Transverse colon (tissue), 4 donors: ENCODE data around the gene MID1. TPM values are rescaled to one million over a fixed set of nuclear protein-coding genes. Genes with fewer than 3 reads are reported as not detected.

Source experiments
- DNase-seq: peaks from one replicate; pipeline ENCODE4 v3.0.0-alpha.2; 2019
- H3K27ac ChIP-seq, 4 donors: fragments of 200-600 bp; sonication (generic); 2 replicates each; pipeline ENCODE4 v1.5.1; 2016 to 2018; ENCODE audit warnings: inconsistent platforms in 4 of 4
- H3K27me3 ChIP-seq: fragments of 200-600 bp; sonication (generic); 2 replicates; pipeline ENCODE4 v1.5.1; 2017; ENCODE audit warnings: inconsistent platforms
- H3K36me3 ChIP-seq, 4 donors: fragments of 200-600 bp; sonication (generic); 2 replicates each; pipeline ENCODE4 v1.5.1; 2017 to 2019; ENCODE audit warnings: inconsistent platforms in 4 of 4
- H3K4me1 ChIP-seq, 4 donors: fragments of 200-600 bp; sonication (generic); 2 replicates each; pipeline ENCODE4 v1.5.1; 2017 to 2020; ENCODE audit warnings: inconsistent platforms in 4 of 4
- H3K4me3 ChIP-seq, 4 donors: fragments of 200-600 bp; sonication (generic); 1 replicate in 1 of 4; 2 replicates in 3 of 4; pipeline versions ENCODE4 v1.5.1 to v1.6.1; 2017 to 2019; ENCODE audit warnings: inconsistent platforms in 4 of 4
- H3K9me3 ChIP-seq, 2 donors: fragments of 200-600 bp; sonication (generic); 2 replicates each; pipeline ENCODE4 v1.5.1; 2017 to 2019; ENCODE audit warnings: inconsistent platforms in 2 of 2
- EP300 ChIP-seq: sonication (generic); formaldehyde crosslinking; IDR thresholded peaks from one replicate; pipeline ENCODE4 v1.6.1; 2017; ENCODE audit warnings: antibody characterized with exemption, low read depth
- POLR2A ChIP-seq: fragments of 450-650 bp; IDR thresholded peaks from one replicate; pipeline ENCODE4 v1.6.1; 2016; ENCODE audit warnings: antibody characterized with exemption, mild to moderate bottlenecking, moderate library complexity
- POLR2AphosphoS5 ChIP-seq, 3 donors: sonication (generic); formaldehyde crosslinking; IDR thresholded peaks; one replicate each; pipeline ENCODE4 v1.6.1; 2016; ENCODE audit warnings: antibody characterized with exemption in 3 of 3
- WGBS, 2 donors: methylation state at CpG; one replicate each; pipeline ENCODE4 v1.1.5; 2018; ENCODE audit warnings: low coverage in 1 of 2; 5-methylcytosine and 5-hydroxymethylcytosine counted together
- in situ Hi-C, 4 donors: fragments of 200-750 bp; cut with MboI; loops; one replicate each; pipeline versions ENCODE4 v1.15.0 to v1.15.1; 2017; ENCODE audit warnings: low sequenced_read_pairs in 3 of 4, low pct_ligation_motif_present in 1 of 4, low pct_unique_long_range_greater_than_20kb in 1 of 4
- intact Hi-C: fragments of 100-400 bp; cut with DNase I; formaldehyde crosslinking; loops from one replicate; pipeline ENCODE4 v1.15.1; 2023; ENCODE audit warnings: low total_unique reads
- total RNA-seq, 4 donors: library from RNA; depleted of rRNA; stranded (reverse); fragments of >200 nt; gene quantifications; one replicate each; pipeline ENCODE4 v1.1.0, GENCODE V29; 2016
- TF ChIP-seq, protein P1 (sequence below), 5 experiments: fragments of 200-600 bp in 3 of 5; fragments of 450-650 bp in 2 of 5; sonication (generic) in 3 of 5; IDR thresholded peaks; 1 replicate in 2 of 5; 2 replicates in 3 of 5; pipeline ENCODE4 v1.5.1; 2016 to 2017; ENCODE audit warnings: antibody characterized with exemption in 5 of 5, inconsistent platforms in 3 of 5, mild to moderate bottlenecking in 2 of 5, moderate library complexity in 1 of 5

Gene MID1
- total RNA-seq, 4 donors from 2014 or later: 27.0 to 85.2 (median 37.7) TPM

- Histone ChIP-seq H3K9me3 (no peaks in the 10 kb centered on the region), H3K36me3 (no peaks in the 10 kb centered on the region), H3K4me1 (no peaks in the 10 kb centered on the region), H3K4me3 (no peak overlapping the region), H3K27ac (no peak overlapping the region), H3K27me3 (no peaks in the 10 kb centered on the region)
- intact Hi-C loops: no loop called here
- in situ Hi-C loops: no loop called here
- DNase-seq: no peak
- TF ChIP-seq EP300: no peak
- TF ChIP-seq POLR2AphosphoS5 (IDR thresholded peaks at IDR 0.05): no peak
- TF ChIP-seq POLR2A: no peak
- TF ChIP-seq, protein P1, sequence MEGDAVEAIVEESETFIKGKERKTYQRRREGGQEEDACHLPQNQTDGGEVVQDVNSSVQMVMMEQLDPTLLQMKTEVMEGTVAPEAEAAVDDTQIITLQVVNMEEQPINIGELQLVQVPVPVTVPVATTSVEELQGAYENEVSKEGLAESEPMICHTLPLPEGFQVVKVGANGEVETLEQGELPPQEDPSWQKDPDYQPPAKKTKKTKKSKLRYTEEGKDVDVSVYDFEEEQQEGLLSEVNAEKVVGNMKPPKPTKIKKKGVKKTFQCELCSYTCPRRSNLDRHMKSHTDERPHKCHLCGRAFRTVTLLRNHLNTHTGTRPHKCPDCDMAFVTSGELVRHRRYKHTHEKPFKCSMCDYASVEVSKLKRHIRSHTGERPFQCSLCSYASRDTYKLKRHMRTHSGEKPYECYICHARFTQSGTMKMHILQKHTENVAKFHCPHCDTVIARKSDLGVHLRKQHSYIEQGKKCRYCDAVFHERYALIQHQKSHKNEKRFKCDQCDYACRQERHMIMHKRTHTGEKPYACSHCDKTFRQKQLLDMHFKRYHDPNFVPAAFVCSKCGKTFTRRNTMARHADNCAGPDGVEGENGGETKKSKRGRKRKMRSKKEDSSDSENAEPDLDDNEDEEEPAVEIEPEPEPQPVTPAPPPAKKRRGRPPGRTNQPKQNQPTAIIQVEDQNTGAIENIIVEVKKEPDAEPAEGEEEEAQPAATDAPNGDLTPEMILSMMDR (IDR thresholded peaks at IDR 0.05): no peak
- 20 to 55% methylated on average over 1 to 5 of the region's 5 CpGs for WGBS, 2 donors
Measured at GRCh38 chrX:10516781-10517322, 103.5 kb downstream of the MID1 start.

- Histone ChIP-seq H3K27me3 (no peaks in the 10 kb centered on the region), H3K36me3 (no peaks in the 10 kb centered on the region), H3K4me3 (no peak overlapping the region), H3K27ac (peak overlapping the region in 3 of 4 donors; percentile 13 to 52 (median 24)), H3K4me1 (no peaks in the 10 kb centered on the region), H3K9me3 (no peaks in the 10 kb centered on the region)
- DNase-seq: no peak
- TF ChIP-seq POLR2AphosphoS5 (IDR thresholded peaks at IDR 0.05): no peak
- 67% methylated on average over 6 of the region's 6 CpGs; no CpG with 5 or more reads in 1 of the 2 donors for WGBS, 2 donors
- intact Hi-C loops (no loop called here), in situ Hi-C loops (no loop called here)
Measured at GRCh38 chrX:10514891-10515290, 105.5 kb downstream of the MID1 start.

GRCh38 chrX:10513974-10514373 is 106.4 kb downstream of the MID1 start:
- DNase-seq: no peak
- Histone ChIP-seq H3K4me1 (no peaks in the 10 kb centered on the region), H3K27ac (peak overlapping the region in 1 of 4 donors; percentile 24), H3K27me3 (no peaks in the 10 kb centered on the region), H3K36me3 (no peaks in the 10 kb centered on the region), H3K9me3 (no peaks in the 10 kb centered on the region), H3K4me3 (no peak overlapping the region)
- TF ChIP-seq POLR2AphosphoS5 (IDR thresholded peaks at IDR 0.05) (no peak), EP300 (no peak), POLR2A (no peak)
- TF ChIP-seq, protein P1 (IDR thresholded peaks at IDR 0.05): no peak
- WGBS, 2 donors: 71 to 73% methylated on average over 1 to 2 of the region's 2 CpGs
- intact Hi-C loops (no loop called here), in situ Hi-C loops (no loop called here)

DNA sequence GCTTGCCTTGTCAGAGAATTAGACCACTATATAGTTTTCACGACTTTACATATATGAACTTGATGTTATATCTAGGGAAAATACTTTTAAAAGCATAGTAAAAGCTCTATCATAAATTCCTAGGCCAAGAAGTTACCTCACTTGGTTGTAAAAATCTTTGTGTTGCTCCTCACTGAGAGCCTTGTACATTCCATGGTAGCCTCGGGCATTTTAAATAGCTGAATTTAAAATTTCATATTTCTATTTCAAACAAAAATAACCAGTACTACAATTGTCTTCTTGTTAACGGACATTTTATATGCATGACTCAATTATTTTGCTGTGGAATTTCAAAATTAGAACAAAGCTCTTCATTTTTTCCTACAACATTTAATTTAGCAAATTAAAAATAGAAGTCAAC is 107.6 kb downstream of the MID1 start:
- Histone ChIP-seq H3K4me1 (no peaks in the 10 kb centered on the region), H3K9me3 (no peaks in the 10 kb centered on the region), H3K36me3 (no peaks in the 10 kb centered on the region), H3K27ac (no peak overlapping the region), H3K4me3 (no peak overlapping the region), H3K27me3 (no peaks in the 10 kb centered on the region)
- intact Hi-C loops (no loop called here), in situ Hi-C loops (no loop called here)
- DNase-seq: no peak
- TF ChIP-seq POLR2AphosphoS5 (IDR thresholded peaks at IDR 0.05) (no peak), POLR2A (no peak), EP300 (no peak)
- TF ChIP-seq, protein P1 (IDR thresholded peaks at IDR 0.05): no peak
- 69% methylated on average over 3 of the region's 3 CpGs; no CpG with 5 or more reads in 1 of the 2 donors for WGBS, 2 donors

GRCh38 chrX:10512258-10512657 is 108.1 kb downstream of the MID1 start:
- H3K36me3 ChIP-seq: no peaks in the 10 kb centered on the region
- in situ Hi-C loops: no loop called here
- no peaks in the 10 kb centered on the region for H3K4me1 ChIP-seq
- H3K27me3 ChIP-seq: no peaks in the 10 kb centered on the region
- H3K9me3 ChIP-seq: no peaks in the 10 kb centered on the region
- intact Hi-C loops: no loop called here
- WGBS, 2 donors: 10% methylated on average over 1 of the region's 1 CpG; no CpG with 5 or more reads in 1 of the 2 donors
- TF ChIP-seq, protein P1 (IDR thresholded peaks at IDR 0.05): no peak
- TF ChIP-seq EP300: no peak
- TF ChIP-seq POLR2AphosphoS5 (IDR thresholded peaks at IDR 0.05): no peak
- TF ChIP-seq POLR2A: no peak
- H3K27ac ChIP-seq: no peak overlapping the region
- DNase-seq: no peak
- no peak overlapping the region for H3K4me3 ChIP-seq
